ENCODE data around the gene TMEM40. TPM values are rescaled to one million over a fixed set of nuclear protein-coding genes. Genes with fewer than 3 reads are reported as not detected.
"Not testable (repeated sequence)": the region's sequence is repeated elsewhere in the genome, so short reads cannot be mapped to it uniquely, and the experiment has no call there.

The TMEM40 gene
- total RNA-seq, 2 experiments from 2014 or later, result not detected

DNA sequence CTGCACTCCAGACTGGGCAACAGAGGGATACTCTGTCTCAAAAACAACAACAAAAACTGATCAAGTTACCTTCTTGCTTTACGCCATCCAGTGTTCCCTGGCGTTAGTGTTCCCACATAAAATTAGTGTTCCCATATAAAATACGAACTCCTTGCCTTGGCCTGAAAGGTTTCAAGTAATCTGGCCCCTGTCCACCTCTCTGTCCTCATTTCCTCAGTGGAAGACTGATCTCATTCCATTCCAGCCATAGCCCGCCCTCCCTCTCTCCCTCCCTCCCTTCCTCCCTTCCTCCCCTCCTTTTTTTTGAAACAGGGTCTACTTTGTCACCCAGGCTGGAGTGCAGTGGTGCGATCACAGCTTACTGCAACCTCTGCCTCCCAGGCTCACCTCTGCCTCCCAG lies 34.6 kb upstream of the TMEM40 start:
- CTCF ChIA-PET, result no interaction called here
- Mint-ChIP-seq H3K9me3 (no peaks in the 10 kb centered on the region), H3K4me3 (no peak overlapping the region), H3K27me3 (ENCODE audit: low read depth) (no peaks in the 10 kb centered on the region), H3K27ac (no peak overlapping the region), H3K36me3 (ENCODE audit: low read depth) (no peaks in the 10 kb centered on the region), H3K4me1 (ENCODE audit: low read depth) (peaks cover 9% of the 10 kb centered on the region)
- no peak for DNase-seq
- intact Hi-C loops (cut with micrococcal nuclease), result no loop called here

DNA sequence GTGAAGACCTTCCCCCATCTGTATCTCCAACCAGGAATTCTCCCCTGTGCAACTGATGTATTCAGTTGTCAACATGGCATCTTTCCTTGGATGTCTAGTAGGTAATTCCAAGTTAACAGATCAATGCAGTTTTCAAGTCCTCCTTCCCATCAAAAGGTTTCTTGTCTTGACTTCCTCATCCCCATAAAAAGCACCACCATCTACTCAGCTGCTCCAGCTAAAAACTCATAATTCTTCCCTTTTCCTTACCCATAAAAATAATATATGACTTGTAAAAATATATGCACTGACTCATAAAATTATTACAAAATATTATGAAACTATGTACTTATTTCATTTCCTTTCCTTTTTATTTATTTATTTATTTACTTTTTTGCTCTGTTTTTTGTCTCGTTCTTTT lies 32.4 kb upstream of the TMEM40 start:
- intact Hi-C loops (cut with micrococcal nuclease), result no loop called here
- Mint-ChIP-seq H3K27ac (no peak overlapping the region), H3K4me3 (no peak overlapping the region), H3K36me3 (ENCODE audit: low read depth) (no peaks in the 10 kb centered on the region), H3K27me3 (ENCODE audit: low read depth) (peaks cover 3% of the 10 kb centered on the region), H3K9me3 (no peaks in the 10 kb centered on the region), H3K4me1 (ENCODE audit: low read depth) (peaks cover 7% of the 10 kb centered on the region)
- CTCF ChIA-PET, result interaction anchor here (1.4 kb wide), 1 partner anchor 19 kb away, joined by 6 read pairs; no protein-coding TSS in a partner anchor
- no peak for DNase-seq

DNA sequence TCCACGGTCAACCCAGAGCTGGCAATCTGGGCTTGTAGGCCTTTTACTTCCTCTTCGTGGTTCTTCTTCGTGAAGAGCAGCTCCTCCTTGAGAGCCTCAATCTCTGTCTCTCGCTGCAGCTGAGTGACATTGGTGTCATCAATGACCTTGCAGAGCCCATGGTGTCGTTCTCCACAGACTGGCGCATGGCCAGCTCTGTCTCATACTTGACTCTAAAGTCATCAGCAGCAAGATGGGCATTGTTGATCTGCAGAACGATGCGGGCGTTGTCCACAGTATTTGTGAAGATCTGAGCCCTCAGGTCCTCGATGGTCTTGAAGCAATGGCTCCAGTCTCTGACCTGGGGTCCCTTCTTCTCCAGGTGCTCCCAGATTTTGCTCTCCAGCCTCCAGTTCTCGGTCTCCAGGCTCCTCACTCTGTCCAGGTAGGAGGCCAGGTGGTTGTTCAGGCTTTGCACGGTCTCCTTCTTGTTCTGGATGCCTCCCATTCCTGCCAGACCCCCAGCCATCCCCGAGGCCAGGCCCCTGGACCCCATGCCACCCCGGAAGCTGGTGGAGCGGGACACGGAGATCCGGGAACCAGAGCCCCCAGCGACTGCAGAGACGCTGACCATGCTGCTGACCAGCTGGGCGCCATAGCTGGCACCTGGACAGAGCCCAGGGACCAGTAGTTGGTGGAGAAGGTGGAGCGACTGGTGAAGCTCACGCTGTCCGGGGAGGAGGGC lies 29.1 kb upstream of the TMEM40 start:
- H3K9me3 Mint-ChIP-seq; H3K4me1 Mint-ChIP-seq (ENCODE audit: low read depth); H3K36me3 Mint-ChIP-seq (ENCODE audit: low read depth); H3K4me3 Mint-ChIP-seq; DNase-seq; H3K27me3 Mint-ChIP-seq (ENCODE audit: low read depth); H3K27ac Mint-ChIP-seq: not testable (repeated sequence)
- CTCF ChIA-PET, result interaction anchor here (0.8 to 3.5 kb wide), 9 partner anchors 8 to 110 kb away, joined by 3 to 30 read pairs (median 4); partner anchors contain the start of genes CAND2 and RPL32
- intact Hi-C loops (cut with micrococcal nuclease), result loop anchor here (1.0 to 2.0 kb wide), 2 partner anchors 53 to 104 kb away; partner anchors contain the start of gene RPL32

DNA sequence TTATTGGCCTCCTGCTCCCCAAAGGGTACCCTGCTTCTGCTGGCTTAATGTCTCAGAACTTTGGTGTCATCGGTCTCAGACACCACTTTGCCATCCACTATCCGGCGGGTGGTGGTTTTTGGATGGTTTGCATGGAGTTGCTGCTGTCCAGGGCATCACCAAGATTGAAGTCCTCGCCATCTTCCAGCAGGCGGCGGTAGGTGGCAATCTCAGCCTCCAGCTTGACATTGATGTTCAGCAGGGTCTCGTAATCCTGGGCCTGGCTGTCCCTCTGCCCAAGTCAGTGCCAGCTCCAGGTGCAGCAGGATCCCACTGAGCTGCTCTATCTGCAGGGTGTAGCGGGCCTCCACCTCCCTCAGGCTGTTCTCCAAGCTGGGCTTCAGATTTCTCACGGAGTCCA lies 28.3 kb upstream of the TMEM40 start:
- CTCF ChIA-PET, result interaction anchor here (0.8 to 3.5 kb wide), 11 partner anchors 8 to 110 kb away, joined by 3 to 30 read pairs (median 4); partner anchors contain the start of genes CAND2 and RPL32
- H3K27me3 Mint-ChIP-seq (ENCODE audit: low read depth); H3K36me3 Mint-ChIP-seq (ENCODE audit: low read depth); H3K4me3 Mint-ChIP-seq; H3K27ac Mint-ChIP-seq; H3K9me3 Mint-ChIP-seq; H3K4me1 Mint-ChIP-seq (ENCODE audit: low read depth): not testable (repeated sequence)
- intact Hi-C loops (cut with micrococcal nuclease), result loop anchor here (1.0 to 2.0 kb wide), 2 partner anchors 53 to 105 kb away; partner anchors contain the start of gene RPL32
- DNase-seq, result peak; percentile 77

DNA sequence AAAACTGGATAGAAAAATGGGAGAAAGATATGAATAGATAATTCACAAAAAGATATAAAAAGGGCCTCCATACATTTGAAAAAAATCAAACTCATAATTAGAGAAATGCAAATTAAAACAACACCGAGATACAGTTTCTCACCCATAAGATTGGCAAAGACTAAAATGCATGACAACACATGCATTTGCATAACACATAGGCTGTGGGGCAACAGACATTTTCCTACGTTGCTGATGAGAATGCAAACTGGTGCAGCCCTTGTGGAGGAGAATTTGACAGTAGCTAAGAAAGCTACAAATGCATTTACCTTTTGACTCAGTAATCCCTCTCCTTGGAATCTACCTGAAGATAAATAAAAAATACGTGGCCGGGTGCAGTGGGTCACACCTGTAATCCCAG lies 26.0 kb upstream of the TMEM40 start:
- DNase-seq, result no peak
- no peaks in the 10 kb centered on the region for H3K9me3 Mint-ChIP-seq
- no peak overlapping the region for H3K4me3 Mint-ChIP-seq
- CTCF ChIA-PET, result no interaction called here
- no peak overlapping the region for H3K27ac Mint-ChIP-seq
- H3K4me1 Mint-ChIP-seq (ENCODE audit: low read depth), result no peaks in the 10 kb centered on the region
- H3K27me3 Mint-ChIP-seq (ENCODE audit: low read depth), result peaks cover 14% of the 10 kb centered on the region
- intact Hi-C loops (cut with micrococcal nuclease), result no loop called here
- H3K36me3 Mint-ChIP-seq (ENCODE audit: low read depth), result no peaks in the 10 kb centered on the region

DNA sequence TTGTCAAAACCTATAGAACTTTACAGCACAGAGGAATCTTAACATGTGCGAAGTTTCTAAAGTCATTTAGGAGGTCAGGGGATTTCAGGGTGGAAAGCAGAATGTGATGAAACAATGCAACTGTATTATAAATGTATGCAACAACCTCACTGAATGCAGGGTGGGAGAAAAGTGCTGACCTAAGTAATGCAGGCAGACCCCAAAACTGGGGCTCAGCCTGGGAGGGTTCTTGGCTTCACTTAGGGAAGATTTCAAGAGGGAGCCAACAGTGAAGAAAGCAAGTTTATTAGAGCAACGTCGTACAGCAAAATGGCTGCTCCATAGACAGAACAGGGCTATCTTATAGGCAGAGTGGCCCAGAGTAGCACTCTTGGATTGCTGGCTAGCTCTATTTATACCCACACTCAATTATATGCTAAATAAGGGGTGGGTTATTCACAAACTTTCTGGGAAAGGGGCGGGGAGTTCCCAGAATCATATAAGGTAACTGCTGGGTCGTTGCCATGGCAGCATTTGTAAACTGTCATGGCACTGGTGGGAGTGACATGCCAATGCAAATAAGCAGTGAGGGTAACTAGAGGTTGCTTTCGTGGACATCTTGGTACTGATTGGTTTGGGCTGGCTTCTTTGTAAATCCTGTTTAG lies 23.2 kb upstream of the TMEM40 start:
- H3K4me3 Mint-ChIP-seq, result no peak overlapping the region
- DNase-seq, result no peak
- no peaks in the 10 kb centered on the region for H3K9me3 Mint-ChIP-seq
- no peaks in the 10 kb centered on the region for H3K4me1 Mint-ChIP-seq (ENCODE audit: low read depth)
- H3K36me3 Mint-ChIP-seq (ENCODE audit: low read depth), result no peaks in the 10 kb centered on the region
- CTCF ChIA-PET, result interaction anchor here (0.7 kb wide), 1 partner anchor 124 kb away, joined by 3 read pairs; no protein-coding TSS in a partner anchor
- no peak overlapping the region for H3K27ac Mint-ChIP-seq
- H3K27me3 Mint-ChIP-seq (ENCODE audit: low read depth), result peaks cover 14% of the 10 kb centered on the region
- intact Hi-C loops (cut with micrococcal nuclease), result no loop called here

DNA sequence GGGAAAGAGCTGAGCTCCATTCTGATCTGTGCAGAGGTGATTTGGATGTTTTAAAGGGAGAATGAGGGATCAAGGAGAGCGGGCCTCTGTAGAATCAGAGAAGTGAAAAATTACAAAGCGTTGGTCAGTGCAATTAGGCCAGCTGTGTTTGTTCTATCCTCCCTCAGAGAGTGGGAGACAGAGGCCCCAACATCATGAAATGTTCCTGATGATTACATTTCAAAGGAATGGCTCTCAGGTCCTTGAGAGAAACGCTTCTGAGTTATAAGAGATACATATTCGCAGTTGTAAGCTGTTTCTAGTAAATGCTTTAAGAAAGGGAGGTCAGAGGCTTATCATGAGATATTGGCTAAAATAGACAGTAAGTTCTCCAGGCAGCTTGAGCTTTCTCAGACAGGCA lies 21.7 kb upstream of the TMEM40 start:
- H3K4me3 Mint-ChIP-seq, result no peak overlapping the region
- no peaks in the 10 kb centered on the region for H3K9me3 Mint-ChIP-seq
- CTCF ChIA-PET, result interaction anchor here (0.5 to 1.0 kb wide), 2 partner anchors 16 to 193 kb away, joined by 4 to 7 read pairs; no protein-coding TSS in a partner anchor
- H3K27me3 Mint-ChIP-seq (ENCODE audit: low read depth), result peaks cover 12% of the 10 kb centered on the region
- intact Hi-C loops (cut with micrococcal nuclease), result no loop called here
- H3K4me1 Mint-ChIP-seq (ENCODE audit: low read depth), result no peaks in the 10 kb centered on the region
- no peaks in the 10 kb centered on the region for H3K36me3 Mint-ChIP-seq (ENCODE audit: low read depth)
- no peak overlapping the region for H3K27ac Mint-ChIP-seq
- DNase-seq, result no peak

DNA sequence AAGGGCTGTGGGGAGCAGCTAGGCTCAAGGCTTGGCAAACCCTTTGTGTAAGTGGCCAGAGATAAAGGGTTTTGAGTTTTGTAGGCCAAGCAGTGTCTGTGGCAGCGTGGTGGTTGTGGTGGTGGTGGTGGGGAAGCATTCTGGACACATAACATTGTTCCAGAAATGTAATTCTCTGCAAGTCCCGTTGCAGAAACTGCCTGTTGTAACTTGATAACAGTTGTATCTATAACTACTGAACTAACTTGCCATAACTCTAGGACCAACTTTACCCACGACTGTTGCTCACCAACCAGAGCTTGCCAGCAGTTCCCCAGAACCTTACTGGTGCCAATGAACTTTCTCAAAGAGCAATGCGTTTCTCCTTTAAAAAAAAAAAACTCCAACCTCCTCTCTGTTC lies 18.1 kb upstream of the TMEM40 start:
- no peaks in the 10 kb centered on the region for H3K9me3 Mint-ChIP-seq
- peaks cover 7% of the 10 kb centered on the region for H3K4me1 Mint-ChIP-seq (ENCODE audit: low read depth)
- intact Hi-C loops (cut with micrococcal nuclease), result no loop called here
- H3K36me3 Mint-ChIP-seq (ENCODE audit: low read depth), result no peaks in the 10 kb centered on the region
- DNase-seq, result no peak
- H3K27me3 Mint-ChIP-seq (ENCODE audit: low read depth), result peaks cover 4% of the 10 kb centered on the region
- CTCF ChIA-PET, result no interaction called here
- H3K4me3 Mint-ChIP-seq, result no peak overlapping the region
- H3K27ac Mint-ChIP-seq, result no peak overlapping the region

DNA sequence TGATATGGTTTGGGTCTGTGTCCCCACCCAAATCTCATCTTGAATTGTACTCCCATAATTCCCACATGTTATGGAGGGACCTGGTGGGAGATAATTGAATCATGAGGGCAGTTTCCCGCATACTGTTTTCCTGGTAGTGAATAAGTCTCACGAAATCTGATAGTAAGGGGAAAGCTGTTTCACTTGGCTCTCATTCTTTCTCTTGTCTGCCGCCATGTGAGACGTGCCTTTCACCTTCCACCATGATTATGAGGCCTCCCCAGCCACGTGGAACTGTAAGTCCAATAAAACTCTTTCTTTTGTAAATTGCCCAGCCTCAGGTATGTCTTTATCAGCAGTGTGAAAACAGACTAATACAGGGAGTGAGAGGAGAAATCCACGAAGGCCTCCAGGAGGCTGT lies 16.9 kb upstream of the TMEM40 start:
- H3K27ac Mint-ChIP-seq; H3K36me3 Mint-ChIP-seq (ENCODE audit: low read depth); H3K9me3 Mint-ChIP-seq; H3K27me3 Mint-ChIP-seq (ENCODE audit: low read depth); H3K4me1 Mint-ChIP-seq (ENCODE audit: low read depth); DNase-seq; intact Hi-C loops (cut with micrococcal nuclease); H3K4me3 Mint-ChIP-seq: not testable (repeated sequence)
- CTCF ChIA-PET, result interaction anchor here (0.6 kb wide), 1 partner anchor 282 kb away, joined by 3 read pairs; no protein-coding TSS in a partner anchor

DNA sequence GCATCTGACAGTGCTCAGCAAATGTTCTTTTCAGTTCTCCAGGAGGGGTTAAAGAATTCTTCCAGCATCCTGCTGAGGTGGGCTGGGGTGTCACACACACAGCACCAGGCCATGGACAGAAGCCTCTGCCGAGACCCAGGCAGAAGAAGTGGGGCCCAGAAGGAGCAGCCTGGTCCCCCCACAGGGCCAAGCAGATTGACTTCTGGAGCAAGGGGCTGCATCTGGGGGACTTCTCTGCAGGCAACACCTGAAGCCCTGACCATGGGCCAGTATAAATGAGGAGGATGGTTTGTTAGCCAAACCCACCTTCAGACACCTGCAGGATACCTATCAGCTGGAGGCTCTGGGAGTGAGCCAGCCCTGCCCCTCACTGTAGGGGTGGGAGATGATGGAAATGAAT lies 16.2 kb upstream of the TMEM40 start:
- peaks cover 7% of the 10 kb centered on the region for H3K4me1 Mint-ChIP-seq (ENCODE audit: low read depth)
- no peaks in the 10 kb centered on the region for H3K9me3 Mint-ChIP-seq
- no peak overlapping the region for H3K4me3 Mint-ChIP-seq
- CTCF ChIA-PET, result interaction anchor here (0.6 to 1.4 kb wide), 2 partner anchors 12 to 281 kb away, joined by 3 to 6 read pairs; no protein-coding TSS in a partner anchor
- no peaks in the 10 kb centered on the region for H3K27me3 Mint-ChIP-seq (ENCODE audit: low read depth)
- intact Hi-C loops (cut with micrococcal nuclease), result no loop called here
- H3K36me3 Mint-ChIP-seq (ENCODE audit: low read depth), result no peaks in the 10 kb centered on the region
- DNase-seq, result no peak
- H3K27ac Mint-ChIP-seq, result no peak overlapping the region

DNA sequence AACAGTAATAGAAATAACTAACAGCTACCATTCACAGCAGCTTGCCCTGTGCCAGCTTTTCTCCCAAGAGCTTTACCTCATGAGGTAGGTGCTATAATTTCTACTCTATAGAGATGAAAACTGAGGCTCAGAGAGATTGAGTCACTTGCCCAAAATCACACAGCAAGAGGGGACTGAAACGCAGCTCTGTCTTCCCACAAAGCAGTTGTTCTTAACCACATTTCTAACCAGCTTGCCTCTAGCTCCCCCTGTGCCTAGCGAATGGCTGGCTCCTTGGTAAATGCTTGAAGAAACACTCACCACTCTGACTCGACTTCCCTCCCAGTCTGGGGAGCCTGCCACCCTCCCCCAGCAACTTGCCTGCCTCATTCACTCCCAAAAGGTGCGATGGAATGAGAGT lies 15.6 kb upstream of the TMEM40 start:
- Mint-ChIP-seq H3K27ac (no peak overlapping the region), H3K4me1 (ENCODE audit: low read depth) (peaks cover 7% of the 10 kb centered on the region), H3K36me3 (ENCODE audit: low read depth) (no peaks in the 10 kb centered on the region), H3K4me3 (no peak overlapping the region), H3K27me3 (ENCODE audit: low read depth) (no peaks in the 10 kb centered on the region), H3K9me3 (no peaks in the 10 kb centered on the region)
- no peak for DNase-seq
- intact Hi-C loops (cut with micrococcal nuclease), result no loop called here
- CTCF ChIA-PET, result interaction anchor here (1.3 to 1.4 kb wide), 2 partner anchors 13 to 36 kb away, joined by 3 to 6 read pairs; no protein-coding TSS in a partner anchor

DNA sequence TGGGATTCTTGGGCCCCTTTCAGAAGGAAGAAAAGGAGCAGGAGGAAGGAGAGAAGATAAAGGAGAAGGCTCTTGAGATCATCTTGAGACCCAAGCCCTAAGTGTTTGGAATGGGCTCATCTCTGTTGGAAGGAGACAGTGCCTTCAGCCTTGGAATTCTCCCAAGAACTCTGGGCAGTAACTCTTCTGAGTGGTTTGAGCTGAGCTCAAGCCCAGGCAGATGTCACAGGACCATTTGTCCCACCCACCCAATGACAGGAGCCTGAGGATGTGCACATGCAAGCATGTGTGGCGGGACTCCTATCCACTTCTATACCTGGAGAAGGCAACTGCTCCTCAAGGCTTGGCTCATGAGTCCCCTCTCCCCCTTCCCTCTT lies 14.6 kb upstream of the TMEM40 start:
- intact Hi-C loops (cut with micrococcal nuclease), result no loop called here
- no peaks in the 10 kb centered on the region for H3K9me3 Mint-ChIP-seq
- H3K4me1 Mint-ChIP-seq (ENCODE audit: low read depth), result peaks cover 7% of the 10 kb centered on the region
- H3K27ac Mint-ChIP-seq, result no peak overlapping the region
- CTCF ChIA-PET, result interaction anchor here (1.3 kb wide), 1 partner anchor 37 kb away, joined by 3 read pairs; no protein-coding TSS in a partner anchor
- H3K36me3 Mint-ChIP-seq (ENCODE audit: low read depth), result no peaks in the 10 kb centered on the region
- DNase-seq, result no peak
- H3K4me3 Mint-ChIP-seq, result no peak overlapping the region
- H3K27me3 Mint-ChIP-seq (ENCODE audit: low read depth), result no peaks in the 10 kb centered on the region
